Thyroid gland (tissue), 4 donors: Measurements from ENCODE around the gene NTNG1.

Experiments used
- POLR2A ChIP-seq, 2 donors: fragments of 450-650 bp; IDR thresholded peaks; one replicate each; pipeline ENCODE4 v1.6.1; 2017; ENCODE audit warnings: antibody characterized with exemption in 2 of 2, mild to moderate bottlenecking in 2 of 2, moderate library complexity in 1 of 2
- TF ChIP-seq, protein P1 (sequence below), 6 experiments: fragments of 200-600 bp in 3 of 6; fragments of 450-650 bp in 3 of 6; sonication (generic) in 3 of 6; IDR thresholded peaks; one replicate each; pipeline ENCODE4 v1.5.1; 2016 to 2019; ENCODE audit warnings: antibody characterized with exemption in 6 of 6, mild to moderate bottlenecking in 2 of 6, inconsistent platforms in 1 of 6, moderate library complexity in 1 of 6

DNA sequence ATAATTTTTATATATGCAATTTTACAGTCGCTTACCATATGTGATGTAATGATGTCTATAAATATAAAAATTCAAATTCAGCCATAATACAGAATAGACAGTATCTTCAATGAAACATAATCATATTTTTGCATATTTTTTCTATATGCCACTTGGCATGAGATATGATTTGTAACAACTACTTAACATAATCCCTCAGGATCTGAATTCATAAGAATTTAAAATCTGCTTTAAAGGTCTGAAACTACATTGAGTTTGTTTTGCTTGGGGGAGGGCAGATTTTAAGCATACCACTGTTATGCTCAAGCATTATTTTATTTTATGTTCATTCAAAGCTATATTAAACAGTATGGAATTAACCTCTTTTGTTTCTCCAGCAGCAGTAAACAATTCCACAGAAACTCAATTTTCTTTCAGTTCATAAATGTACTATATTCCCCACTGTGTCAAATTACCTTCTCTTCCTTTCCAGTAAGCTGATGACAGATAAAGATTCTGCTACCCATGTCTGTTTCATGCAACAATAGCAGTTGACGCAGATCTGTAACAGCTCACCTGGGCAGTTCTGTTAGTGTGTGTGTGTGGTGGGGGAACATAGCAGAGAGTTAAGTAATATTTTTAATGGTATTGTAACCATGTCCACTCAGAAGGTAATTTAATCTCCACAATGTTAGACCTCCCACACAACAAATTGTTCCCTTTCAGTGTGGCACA, 224.8 kb downstream of the NTNG1 start:
- TF ChIP-seq, protein P1, sequence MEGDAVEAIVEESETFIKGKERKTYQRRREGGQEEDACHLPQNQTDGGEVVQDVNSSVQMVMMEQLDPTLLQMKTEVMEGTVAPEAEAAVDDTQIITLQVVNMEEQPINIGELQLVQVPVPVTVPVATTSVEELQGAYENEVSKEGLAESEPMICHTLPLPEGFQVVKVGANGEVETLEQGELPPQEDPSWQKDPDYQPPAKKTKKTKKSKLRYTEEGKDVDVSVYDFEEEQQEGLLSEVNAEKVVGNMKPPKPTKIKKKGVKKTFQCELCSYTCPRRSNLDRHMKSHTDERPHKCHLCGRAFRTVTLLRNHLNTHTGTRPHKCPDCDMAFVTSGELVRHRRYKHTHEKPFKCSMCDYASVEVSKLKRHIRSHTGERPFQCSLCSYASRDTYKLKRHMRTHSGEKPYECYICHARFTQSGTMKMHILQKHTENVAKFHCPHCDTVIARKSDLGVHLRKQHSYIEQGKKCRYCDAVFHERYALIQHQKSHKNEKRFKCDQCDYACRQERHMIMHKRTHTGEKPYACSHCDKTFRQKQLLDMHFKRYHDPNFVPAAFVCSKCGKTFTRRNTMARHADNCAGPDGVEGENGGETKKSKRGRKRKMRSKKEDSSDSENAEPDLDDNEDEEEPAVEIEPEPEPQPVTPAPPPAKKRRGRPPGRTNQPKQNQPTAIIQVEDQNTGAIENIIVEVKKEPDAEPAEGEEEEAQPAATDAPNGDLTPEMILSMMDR (IDR thresholded peaks at IDR 0.05): no peak
- TF ChIP-seq POLR2A (IDR thresholded peaks at IDR 0.05): no peak
